ENCODE results near the gene SLC25A44.

Gene SLC25A44

GRCh38 chr1:156154317-156154749, 39.6 kb upstream of the SLC25A44 start:
- Mint-ChIP-seq H3K27me3 (no peaks in the 10 kb centered on the region), H3K27ac (no peak overlapping the region), H3K4me1 (peaks cover 49% of the 10 kb centered on the region), H3K9me3 (no peaks in the 10 kb centered on the region), H3K36me3 (no peaks in the 10 kb centered on the region), H3K4me3 (peak overlapping the region; percentile 17)
- CTCF ChIA-PET, result interaction anchor here (2.1 to 18.2 kb wide), 2 partner anchors 42 to 72 kb away, joined by 6 to 315 read pairs; no protein-coding TSS in a partner anchor
- peak; percentile 38 for DNase-seq

DNA sequence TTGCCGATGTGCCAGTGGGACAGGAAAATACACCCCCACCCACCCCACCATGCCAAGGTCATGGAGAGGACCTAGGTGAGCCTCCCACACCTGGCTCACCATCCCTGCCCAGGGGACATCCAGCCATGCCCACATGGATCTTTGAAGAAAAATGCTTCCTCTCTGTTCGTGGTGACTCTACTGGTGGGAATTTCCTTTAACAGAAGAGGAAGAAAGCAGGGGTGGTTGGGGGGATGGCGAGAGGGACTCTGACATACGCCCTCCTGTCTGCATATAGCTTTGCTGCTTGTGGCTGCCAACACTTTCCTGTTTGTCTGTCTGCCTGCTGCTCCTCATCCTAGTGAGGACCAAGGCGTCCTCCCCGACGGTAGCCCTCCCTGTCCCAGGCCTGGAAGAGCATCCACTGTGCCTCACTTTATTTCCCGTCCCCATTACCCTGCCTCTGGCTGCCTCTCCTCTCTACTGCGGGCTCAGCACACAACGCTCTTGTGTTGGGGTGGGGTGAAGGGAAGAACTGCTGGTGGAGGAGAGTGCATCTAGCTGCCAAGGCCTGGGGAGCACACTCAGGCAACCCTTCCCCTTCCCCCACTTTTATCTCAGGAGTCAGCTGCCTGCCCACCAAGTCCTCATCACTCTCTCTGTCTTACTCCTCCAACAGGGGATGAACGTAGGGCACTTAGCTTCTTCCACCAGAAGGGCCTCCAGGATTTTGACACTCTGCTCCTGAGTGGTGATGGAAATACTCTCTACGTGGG, 38.0 kb upstream of the SLC25A44 start:
- CTCF ChIA-PET, result interaction anchor here (0.8 to 18.2 kb wide), 3 partner anchors 63 to 164 kb away, joined by 3 to 315 read pairs (median 3); no protein-coding TSS in a partner anchor
- no peak for DNase-seq
- no peak overlapping the region for H3K27ac Mint-ChIP-seq
- no peaks in the 10 kb centered on the region for H3K36me3 Mint-ChIP-seq
- H3K4me3 Mint-ChIP-seq, result no peak overlapping the region
- H3K9me3 Mint-ChIP-seq, result no peaks in the 10 kb centered on the region
- H3K4me1 Mint-ChIP-seq, result peaks cover 63% of the 10 kb centered on the region
- peaks cover 4% of the 10 kb centered on the region for H3K27me3 Mint-ChIP-seq

GRCh38 chr1:156157506-156157905, 36.4 kb upstream of the SLC25A44 start:
- peak overlapping the region; percentile 66 for H3K27ac Mint-ChIP-seq
- no peak for DNase-seq
- peaks cover 65% of the 10 kb centered on the region for H3K4me1 Mint-ChIP-seq
- H3K4me3 Mint-ChIP-seq, result no peak overlapping the region
- peaks cover 4% of the 10 kb centered on the region for H3K27me3 Mint-ChIP-seq
- H3K36me3 Mint-ChIP-seq, result no peaks in the 10 kb centered on the region
- no peaks in the 10 kb centered on the region for H3K9me3 Mint-ChIP-seq
- CTCF ChIA-PET, result interaction anchor here (1.8 to 18.2 kb wide), 2 partner anchors 43 to 69 kb away, joined by 4 to 315 read pairs; partner anchors contain the start of gene LMNA

- H3K4me1 Mint-ChIP-seq, result peaks cover 62% of the 10 kb centered on the region
- no peak for DNase-seq
- H3K27me3 Mint-ChIP-seq, result peaks cover 4% of the 10 kb centered on the region
- peak overlapping the region; percentile 66 for H3K27ac Mint-ChIP-seq
- no peaks in the 10 kb centered on the region for H3K9me3 Mint-ChIP-seq
- H3K4me3 Mint-ChIP-seq, result no peak overlapping the region
- CTCF ChIA-PET, result interaction anchor here (0.7 to 18.2 kb wide), 3 partner anchors 8 to 68 kb away, joined by 3 to 315 read pairs (median 4); partner anchors contain the start of gene LMNA
- no peaks in the 10 kb centered on the region for H3K36me3 Mint-ChIP-seq
Measured at GRCh38 chr1:156157966-156158365, 35.9 kb upstream of the SLC25A44 start.

- Mint-ChIP-seq H3K36me3 (no peaks in the 10 kb centered on the region), H3K27me3 (peaks cover 4% of the 10 kb centered on the region), H3K27ac (no peak overlapping the region), H3K4me3 (peak overlapping the region; percentile 61), H3K4me1 (peaks cover 51% of the 10 kb centered on the region), H3K9me3 (no peaks in the 10 kb centered on the region)
- CTCF ChIA-PET, result interaction anchor here (1.6 to 2.6 kb wide), 3 partner anchors 15 to 65 kb away, joined by 4 to 14 read pairs (median 8); no protein-coding TSS in a partner anchor
- DNase-seq, result no peak
Measured at GRCh38 chr1:156160000-156160742, 33.7 kb upstream of the SLC25A44 start.

DNA sequence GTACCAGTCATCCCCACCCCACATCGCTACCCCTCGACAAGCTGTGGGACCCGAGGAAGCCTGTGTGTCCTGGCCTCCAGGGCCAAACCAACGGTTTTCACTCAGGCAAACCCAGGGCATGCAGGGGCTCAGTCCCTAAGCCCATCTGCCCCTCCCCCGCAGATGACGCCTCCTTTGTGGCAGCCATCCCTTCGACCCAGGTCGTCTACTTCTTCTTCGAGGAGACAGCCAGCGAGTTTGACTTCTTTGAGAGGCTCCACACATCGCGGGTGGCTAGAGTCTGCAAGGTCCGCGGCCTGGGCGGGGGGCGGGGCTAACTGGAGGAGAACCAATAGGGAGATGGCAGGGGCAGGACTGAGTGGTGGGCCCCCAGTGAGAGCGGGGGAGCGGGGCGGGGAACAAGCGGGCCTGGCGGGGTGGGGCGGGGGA, 33.1 kb upstream of the SLC25A44 start:
- H3K4me1 Mint-ChIP-seq, result peaks cover 47% of the 10 kb centered on the region
- H3K27me3 Mint-ChIP-seq, result peaks cover 4% of the 10 kb centered on the region
- peak; percentile 74 for DNase-seq
- no peaks in the 10 kb centered on the region for H3K36me3 Mint-ChIP-seq
- CTCF ChIA-PET, result interaction anchor here (2.5 to 2.6 kb wide), 2 partner anchors 15 to 65 kb away, joined by 8 to 14 read pairs; no protein-coding TSS in a partner anchor
- H3K9me3 Mint-ChIP-seq, result no peaks in the 10 kb centered on the region
- no peak overlapping the region for H3K27ac Mint-ChIP-seq
- peak overlapping the region; percentile 61 for H3K4me3 Mint-ChIP-seq

- CTCF ChIA-PET, result interaction anchor here (1.8 kb wide), 1 partner anchor 11 kb away, joined by 4 read pairs; no protein-coding TSS in a partner anchor
- Mint-ChIP-seq H3K4me3 (no peak overlapping the region), H3K36me3 (peaks cover 1% of the 10 kb centered on the region), H3K9me3 (no peaks in the 10 kb centered on the region), H3K27me3 (peaks cover 11% of the 10 kb centered on the region), H3K4me1 (peaks cover 33% of the 10 kb centered on the region), H3K27ac (no peak overlapping the region)
- no peak for DNase-seq
Measured at GRCh38 chr1:156162430-156163037, 31.4 kb upstream of the SLC25A44 start.

DNA sequence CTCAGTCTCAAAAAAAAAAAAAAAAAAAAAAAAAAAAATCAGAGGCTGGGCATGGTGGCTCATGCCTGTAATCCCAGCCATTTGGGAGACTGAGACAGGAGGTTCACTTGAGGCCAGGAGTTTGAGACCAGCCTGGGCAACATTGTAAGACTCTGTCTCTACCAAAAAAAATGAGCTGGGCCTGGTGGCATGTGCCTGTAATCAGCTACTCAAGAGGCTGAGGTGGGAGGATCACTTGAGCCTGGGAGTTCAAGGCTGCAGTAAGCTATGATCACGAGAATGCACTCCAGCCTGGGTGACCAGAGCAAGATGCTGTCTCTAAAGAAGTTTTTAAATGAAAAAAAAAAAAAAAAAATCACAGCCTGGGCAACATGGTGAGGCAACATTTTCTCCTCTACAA, 30.2 kb upstream of the SLC25A44 start:
- Mint-ChIP-seq H3K27ac (no peak overlapping the region), H3K4me3 (no peak overlapping the region), H3K4me1 (peaks cover 30% of the 10 kb centered on the region), H3K27me3 (peaks cover 12% of the 10 kb centered on the region), H3K9me3 (no peaks in the 10 kb centered on the region), H3K36me3 (peaks cover 3% of the 10 kb centered on the region)
- DNase-seq, result no peak
- CTCF ChIA-PET, result interaction anchor here (1.8 kb wide), 1 partner anchor 10 kb away, joined by 4 read pairs; no protein-coding TSS in a partner anchor

DNA sequence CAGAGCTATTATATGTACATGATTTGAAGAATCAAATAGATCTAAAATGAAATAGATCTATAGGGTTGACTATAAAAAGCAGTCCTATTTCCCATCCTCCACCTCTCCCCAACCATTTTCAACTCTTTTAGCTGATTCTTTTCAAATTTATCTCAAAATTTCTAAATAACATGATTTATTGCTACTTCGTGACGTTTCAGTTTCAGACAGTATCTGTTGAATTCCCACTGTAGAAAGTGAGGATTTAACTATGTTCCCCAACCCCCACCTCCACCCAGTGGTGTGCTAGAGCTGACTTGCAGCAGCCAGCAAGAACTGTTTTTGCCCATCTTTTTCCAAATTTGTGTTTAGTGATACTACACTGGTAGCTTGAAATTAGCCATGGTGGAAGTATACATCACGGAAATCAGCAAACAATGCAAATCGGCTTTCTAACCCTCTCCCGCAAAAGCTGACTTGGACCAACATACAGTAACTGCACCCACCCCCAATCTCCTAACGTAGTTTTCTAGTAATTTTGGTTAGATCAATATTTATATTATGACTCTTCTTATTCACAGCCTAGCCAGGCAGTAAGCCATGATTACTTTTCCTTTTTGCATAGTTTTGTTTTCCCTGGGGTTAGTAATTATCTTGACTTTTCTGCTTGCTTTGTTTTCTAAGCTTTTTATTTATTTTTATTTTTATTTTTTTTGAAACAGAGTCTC, 29.6 kb upstream of the SLC25A44 start:
- Mint-ChIP-seq H3K9me3 (no peaks in the 10 kb centered on the region), H3K27ac (no peak overlapping the region), H3K27me3 (peaks cover 15% of the 10 kb centered on the region), H3K4me3 (no peak overlapping the region), H3K36me3 (peaks cover 3% of the 10 kb centered on the region), H3K4me1 (peaks cover 24% of the 10 kb centered on the region)
- CTCF ChIA-PET, result interaction anchor here (0.6 to 1.8 kb wide), 2 partner anchors 9 to 14 kb away, joined by 4 read pairs; no protein-coding TSS in a partner anchor
- no peak for DNase-seq

GRCh38 chr1:156165083-156165482, 28.8 kb upstream of the SLC25A44 start:
- no peak overlapping the region for H3K27ac Mint-ChIP-seq
- H3K4me3 Mint-ChIP-seq, result no peak overlapping the region
- peaks cover 16% of the 10 kb centered on the region for H3K4me1 Mint-ChIP-seq
- DNase-seq, result no peak
- no peaks in the 10 kb centered on the region for H3K9me3 Mint-ChIP-seq
- peaks cover 15% of the 10 kb centered on the region for H3K27me3 Mint-ChIP-seq
- CTCF ChIA-PET, result interaction anchor here (0.6 kb wide), 1 partner anchor 15 kb away, joined by 4 read pairs; no protein-coding TSS in a partner anchor
- H3K36me3 Mint-ChIP-seq, result peaks cover 3% of the 10 kb centered on the region

- Mint-ChIP-seq H3K9me3 (no peaks in the 10 kb centered on the region), H3K4me1 (peaks cover 4% of the 10 kb centered on the region), H3K27ac (no peak overlapping the region), H3K4me3 (no peak overlapping the region), H3K27me3 (peaks cover 11% of the 10 kb centered on the region), H3K36me3 (peaks cover 3% of the 10 kb centered on the region)
- CTCF ChIA-PET, result interaction anchor here (0.6 to 1.2 kb wide), 2 partner anchors 21 to 73 kb away, joined by 3 read pairs; no protein-coding TSS in a partner anchor
- DNase-seq, result no peak
Measured at GRCh38 chr1:156167536-156167935, 26.4 kb upstream of the SLC25A44 start.

DNA sequence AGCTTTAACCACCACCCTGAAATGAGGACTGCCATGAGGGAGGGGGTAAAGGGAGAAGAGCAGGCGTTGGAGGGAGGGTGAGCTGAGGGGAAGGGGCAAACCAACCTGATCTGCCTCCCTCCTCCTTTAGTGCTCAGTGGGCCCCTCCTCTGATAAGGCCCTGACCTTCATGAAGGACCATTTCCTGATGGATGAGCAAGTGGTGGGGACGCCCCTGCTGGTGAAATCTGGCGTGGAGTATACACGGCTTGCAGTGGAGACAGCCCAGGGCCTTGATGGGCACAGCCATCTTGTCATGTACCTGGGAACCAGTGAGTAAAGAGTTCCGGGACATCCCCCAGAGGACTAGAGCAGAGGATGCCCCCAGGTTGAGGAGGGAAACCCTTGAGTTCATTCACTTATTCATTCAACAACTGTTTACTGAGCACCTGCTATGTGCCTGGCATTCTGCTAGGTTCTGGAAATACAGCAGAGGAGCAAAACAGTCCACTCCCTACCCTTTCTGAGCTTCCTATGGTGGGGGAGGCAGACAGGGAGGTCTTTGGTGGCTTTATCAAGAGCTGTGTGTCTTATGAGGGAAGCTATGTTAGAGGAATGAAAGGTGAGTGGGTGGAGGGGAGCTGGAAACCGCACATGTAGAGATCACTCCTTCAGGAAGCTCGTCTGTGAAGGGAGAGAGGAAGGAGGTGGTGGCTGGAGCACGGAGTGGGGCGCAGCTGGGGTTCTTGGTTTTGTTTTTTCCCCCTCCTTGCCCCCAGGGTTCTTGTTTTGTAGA, 21.0 kb upstream of the SLC25A44 start:
- Mint-ChIP-seq H3K4me1 (peaks cover 18% of the 10 kb centered on the region), H3K27me3 (peaks cover 29% of the 10 kb centered on the region), H3K27ac (no peak overlapping the region), H3K9me3 (no peaks in the 10 kb centered on the region), H3K4me3 (no peak overlapping the region), H3K36me3 (peaks cover 1% of the 10 kb centered on the region)
- CTCF ChIA-PET, result interaction anchor here (1.2 to 1.3 kb wide), 2 partner anchors 10 to 76 kb away, joined by 4 read pairs; no protein-coding TSS in a partner anchor
- no peak for DNase-seq

All from activated naive CD4-positive, alpha-beta T cell treated with anti-CD3 and anti-CD28 coated beads, Interleukin-2, amount 10 ng/mL, durations not matched to agents 7 days and 5 days (primary cell).